NT2/D1 (cell line): ENCODE data around the gene TMEM147.
A peak's percentile ranks its signal among the peaks of the same experiment; 100 is the strongest.

Source experiments
- DNase-seq: peaks from one replicate; pipeline ENCODE4 v3.0.0-alpha.2; 2011; ENCODE audit warnings: low read depth, low spot score
- H3K27me3 ChIP-seq: 2 replicates; pipeline ENCODE4 v1.6.0; 2011; ENCODE audit warnings: mild to moderate bottlenecking; ENCODE audit not compliant: insufficient read length, insufficient read depth
- H3K36me3 ChIP-seq: 2 replicates; pipeline ENCODE4 v1.6.1; 2011; ENCODE audit warnings: mild to moderate bottlenecking, low read length, mixed read lengths; ENCODE audit not compliant: insufficient read depth, insufficient read length
- H3K4me1 ChIP-seq: 2 replicates; pipeline ENCODE4 v1.5.1; 2011; ENCODE audit not compliant: insufficient read depth, insufficient read length
- H3K4me3 ChIP-seq: 2 replicates; pipeline ENCODE4 v1.5.1; 2011; ENCODE audit warnings: low read depth; ENCODE audit not compliant: insufficient read length
- H3K9ac ChIP-seq: 2 replicates; pipeline ENCODE4 v1.6.0; 2011; ENCODE audit warnings: low read depth; ENCODE audit not compliant: insufficient read length
- H3K9me3 ChIP-seq: 2 replicates; pipeline ENCODE4 v1.5.1; 2011; ENCODE audit warnings: mild to moderate bottlenecking, low read length; ENCODE audit not compliant: insufficient read depth
- SUZ12 ChIP-seq: IDR thresholded peaks from 2 replicates; pipeline ENCODE4 v1.6.1; 2011; ENCODE audit not compliant: insufficient read length, insufficient read depth; ENCODE audit errors: extremely low read depth
- YY1 ChIP-seq: IDR thresholded peaks from 2 replicates; pipeline ENCODE4 v1.6.1; 2011; ENCODE audit not compliant: insufficient read length, insufficient read depth
- ZNF274 ChIP-seq: IDR thresholded peaks from 2 replicates; pipeline ENCODE4 v1.6.1; 2011; ENCODE audit warnings: mild to moderate bottlenecking, low read depth, low read length

Gene TMEM147

GRCh38 chr19:35545001-35545854 is at the start of gene TMEM147:
Gene TMEM147 (plus strand): TSS chr19:35545626. CDS start chr19:35545740, 114 bp downstream.
- H3K9me3 ChIP-seq, result no peaks in the 10 kb centered on the region
- DNase-seq, result peak; percentile 57

GRCh38 chr19:35497406-35497805 is 48.0 kb upstream of the TMEM147 start:
- Histone ChIP-seq H3K4me1 (peaks cover 7% of the 10 kb centered on the region), H3K9me3 (no peaks in the 10 kb centered on the region), H3K27me3 (no peaks in the 10 kb centered on the region), H3K36me3 (peaks cover 39% of the 10 kb centered on the region), H3K9ac (no peak overlapping the region), H3K4me3 (no peak overlapping the region)
- TF ChIP-seq YY1 (no peak), ZNF274 (no peak), SUZ12 (no peak)
- no peak for DNase-seq

More at GRCh38 chr19:35545001-35545854, at the start of gene TMEM147:
- Histone ChIP-seq H3K36me3 (peaks cover 68% of the 10 kb centered on the region), H3K4me1 (peaks cover 10% of the 10 kb centered on the region), H3K9ac (peak within 1 kb of the TSS; percentile 99), H3K27me3 (no peaks in the 10 kb centered on the region), H3K4me3 (peak within 1 kb of the TSS; percentile 91)
- TF ChIP-seq SUZ12 (no peak), ZNF274 (no peak), YY1 (no peak)

GRCh38 chr19:35498220-35498619 is 47.2 kb upstream of the TMEM147 start:
- peaks cover 39% of the 10 kb centered on the region for H3K36me3 ChIP-seq
- H3K4me3 ChIP-seq, result no peak overlapping the region
- H3K4me1 ChIP-seq, result peaks cover 9% of the 10 kb centered on the region
- no peaks in the 10 kb centered on the region for H3K9me3 ChIP-seq
- H3K27me3 ChIP-seq, result no peaks in the 10 kb centered on the region
- TF ChIP-seq ZNF274 (no peak), YY1 (no peak), SUZ12 (no peak)
- no peak for DNase-seq
- no peak overlapping the region for H3K9ac ChIP-seq

GRCh38 chr19:35498984-35499527 is 46.4 kb upstream of the TMEM147 start:
- DNase-seq, result no peak
- Histone ChIP-seq H3K36me3 (peaks cover 43% of the 10 kb centered on the region), H3K9me3 (no peaks in the 10 kb centered on the region), H3K4me1 (peaks cover 9% of the 10 kb centered on the region), H3K9ac (no peak overlapping the region), H3K4me3 (no peak overlapping the region), H3K27me3 (no peaks in the 10 kb centered on the region)
- TF ChIP-seq ZNF274 (no peak), SUZ12 (no peak), YY1 (no peak)

- TF ChIP-seq YY1 (no peak), ZNF274 (no peak), SUZ12 (no peak)
- Histone ChIP-seq H3K36me3 (peaks cover 50% of the 10 kb centered on the region), H3K9ac (no peak overlapping the region), H3K4me3 (no peak overlapping the region), H3K27me3 (no peaks in the 10 kb centered on the region), H3K9me3 (no peaks in the 10 kb centered on the region), H3K4me1 (peaks cover 5% of the 10 kb centered on the region)
- DNase-seq, result no peak
Measured at GRCh38 chr19:35500611-35501010, 44.8 kb upstream of the TMEM147 start.

GRCh38 chr19:35501684-35502083 is 43.7 kb upstream of the TMEM147 start:
- Histone ChIP-seq H3K4me1 (peaks cover 2% of the 10 kb centered on the region), H3K4me3 (no peak overlapping the region), H3K27me3 (no peaks in the 10 kb centered on the region), H3K9ac (no peak overlapping the region), H3K9me3 (no peaks in the 10 kb centered on the region), H3K36me3 (peaks cover 59% of the 10 kb centered on the region)
- TF ChIP-seq SUZ12 (no peak), ZNF274 (no peak), YY1 (no peak)
- no peak for DNase-seq

GRCh38 chr19:35502751-35503150 is 42.7 kb upstream of the TMEM147 start:
- Histone ChIP-seq H3K36me3 (peaks cover 64% of the 10 kb centered on the region), H3K4me1 (peaks cover 2% of the 10 kb centered on the region), H3K9ac (no peak overlapping the region), H3K9me3 (no peaks in the 10 kb centered on the region), H3K4me3 (no peak overlapping the region), H3K27me3 (no peaks in the 10 kb centered on the region)
- no peak for DNase-seq
- TF ChIP-seq ZNF274 (no peak), SUZ12 (no peak), YY1 (no peak)
